Activated CD4-positive, alpha-beta T cell treated with anti-CD3 and anti-CD28 coated beads for 36 hours (primary cell): ENCODE measurements around the gene IFI27L1. TPM values are rescaled to one million over a fixed set of nuclear protein-coding genes. Genes with fewer than 3 reads are reported as not detected.

ENCODE experiments used
- ATAC-seq: fragments of 200-7000 bp; cut with Tn5 transposase; one replicate; pipeline ENCODE4 v1.10.0; 2021; ENCODE audit warnings: mild to moderate bottlenecking, moderate library complexity
- CTCF ChIA-PET: fragments of 350-600 bp; sonication (Branson Sonifier 250); formaldehyde crosslinking; loops from one replicate; lab custom pipeline; 2021; ENCODE audit warnings: antibody characterized with exemption; lab: Charles Lee
- POLR2A ChIA-PET: fragments of 350-600 bp; sonication (Branson Sonifier 250); formaldehyde crosslinking; loops from one replicate; lab custom pipeline; 2021; ENCODE audit warnings: antibody characterized with exemption, inconsistent platforms; lab: Charles Lee
- DNase-seq: peaks from one replicate; pipeline ENCODE4 v3.0.0-alpha.2; 2020
- H3K27ac Mint-ChIP-seq: one replicate; pipeline ENCODE4 v1.8.0; 2021; ENCODE audit warnings: mixed read lengths
- H3K27me3 Mint-ChIP-seq: one replicate; pipeline ENCODE4 v1.8.0; 2021; ENCODE audit warnings: mixed read lengths
- H3K36me3 Mint-ChIP-seq: one replicate; pipeline ENCODE4 v1.8.0; 2021; ENCODE audit warnings: low read depth, mixed read lengths
- H3K4me1 Mint-ChIP-seq: one replicate; pipeline ENCODE4 v1.8.0; 2021; ENCODE audit warnings: mixed read lengths
- H3K4me3 Mint-ChIP-seq: one replicate; pipeline ENCODE4 v1.8.0; 2021; ENCODE audit warnings: mild to moderate bottlenecking, moderate library complexity, mixed read lengths
- H3K9me3 Mint-ChIP-seq: one replicate; pipeline ENCODE4 v1.8.0; 2021; ENCODE audit warnings: low read depth, mixed read lengths
- intact Hi-C, 2 experiments: fragments of 100-400 bp; cut with DNase I in 1 of 2; cut with micrococcal nuclease in 1 of 2; formaldehyde crosslinking; loops; one replicate each; pipeline versions ENCODE4 v1.14.2 to v1.15.1; 2022 to 2024; cut with DNase I, micrococcal nuclease
- total RNA-seq, 2 experiments: library from RNA; stranded (reverse); gene quantifications; one replicate each; pipeline ENCODE4 v1.2.3, GENCODE V29; 2021

Gene IFI27L1, protein sequence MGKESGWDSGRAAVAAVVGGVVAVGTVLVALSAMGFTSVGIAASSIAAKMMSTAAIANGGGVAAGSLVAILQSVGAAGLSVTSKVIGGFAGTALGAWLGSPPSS
- total RNA-seq: 10 to 100 TPM; 22.3 to 27.1 TPM

- H3K27ac Mint-ChIP-seq: peak within 1 kb of the TSS; percentile 100
- H3K9me3 Mint-ChIP-seq: no peaks in the 10 kb centered on the region
- peaks cover 47% of the 10 kb centered on the region for H3K4me1 Mint-ChIP-seq
- DNase-seq: peak; percentile 98
- ATAC-seq: peak; percentile 97
- intact Hi-C loops: loop anchor here (1.0 to 5.0 kb wide), 9 partner anchors 48 to 1451 kb away; partner anchors contain the start of genes IFI27L2 (in 2 of the 2), OTUB2 (in 2 of the 2), PPP4R4 (in 2 of the 2) and BTBD7 (in 1 of the 2)
- peak within 1 kb of the TSS; percentile 99 for H3K4me3 Mint-ChIP-seq
- ChIA-PET POLR2A (interaction anchor here (0.6 to 1.6 kb wide), 9 partner anchors 11 to 1456 kb away, joined by 3 to 6 read pairs (median 3); partner anchors contain the start of gene IFI27L2), CTCF (interaction anchor here (0.6 to 4.6 kb wide), 11 partner anchors 9 to 142 kb away, joined by 3 to 24 read pairs (median 5); no protein-coding TSS in a partner anchor)
- H3K36me3 Mint-ChIP-seq: peaks cover 48% of the 10 kb centered on the region
- H3K27me3 Mint-ChIP-seq: no peaks in the 10 kb centered on the region
Observed at GRCh38 chr14:94080621-94081385, at the start of gene IFI27L1, which contains the start of gene DDX24. Gene IFI27L1 (plus strand): TSS chr14:94081310. CDS start chr14:94096938, 15,628 bp downstream. Gene DDX24 (minus strand): TSS chr14:94081202. CDS start chr14:94079742, 1,460 bp downstream.

- ChIA-PET POLR2A (no interaction called here), CTCF (interaction anchor here (0.6 to 6.3 kb wide), 6 partner anchors 11 to 105 kb away, joined by 3 to 69 read pairs (median 4); partner anchors contain the start of genes DDX24 and IFI27L1)
- Mint-ChIP-seq H3K4me3 (no peak overlapping the region), H3K9me3 (no peaks in the 10 kb centered on the region), H3K27ac (no peak overlapping the region), H3K27me3 (no peaks in the 10 kb centered on the region), H3K36me3 (no peaks in the 10 kb centered on the region), H3K4me1 (peaks cover 12% of the 10 kb centered on the region)
- no peak for ATAC-seq
- intact Hi-C loops: no loop called here
- DNase-seq: no peak
Observed at GRCh38 chr14:94031883-94032279, 49.2 kb upstream of the IFI27L1 start.

- intact Hi-C loops: loop anchor here in 1 of 2 experiments (5.0 kb wide), 1 partner anchor 452 kb away; no protein-coding TSS in a partner anchor
- Mint-ChIP-seq H3K27ac (no peak overlapping the region), H3K27me3 (no peaks in the 10 kb centered on the region), H3K36me3 (no peaks in the 10 kb centered on the region), H3K9me3 (no peaks in the 10 kb centered on the region), H3K4me1 (peaks cover 3% of the 10 kb centered on the region), H3K4me3 (no peak overlapping the region)
- ChIA-PET POLR2A (interaction anchor here (0.6 kb wide), 1 partner anchor 102 kb away, joined by 3 read pairs; no protein-coding TSS in a partner anchor), CTCF (interaction anchor here (0.6 to 6.3 kb wide), 17 partner anchors 9 to 327 kb away, joined by 3 to 69 read pairs (median 6); partner anchors contain the start of genes CCDC197, IFI27L2 and OTUB2)
- no peak for DNase-seq
- ATAC-seq: no peak
Observed at GRCh38 chr14:94034886-94035285, 46.2 kb upstream of the IFI27L1 start.

- ChIA-PET POLR2A (interaction anchor here (1.1 kb wide), 1 partner anchor 100 kb away, joined by 9 read pairs; no protein-coding TSS in a partner anchor), CTCF (interaction anchor here (0.6 to 6.3 kb wide), 41 partner anchors 9 to 524 kb away, joined by 3 to 69 read pairs (median 5); partner anchors contain the start of genes CCDC197, OTUB2 and SERPINA4)
- H3K4me3 Mint-ChIP-seq: no peak overlapping the region
- no peaks in the 10 kb centered on the region for H3K27me3 Mint-ChIP-seq
- DNase-seq (peak; percentile 89), ATAC-seq (peak; percentile 100)
- H3K27ac Mint-ChIP-seq: no peak overlapping the region
- H3K36me3 Mint-ChIP-seq: no peaks in the 10 kb centered on the region
- peaks cover 3% of the 10 kb centered on the region for H3K4me1 Mint-ChIP-seq
- intact Hi-C loops: loop anchor here (1.0 to 5.0 kb wide), 5 partner anchors 93 to 451 kb away; partner anchors contain the start of gene IFI27L2 (in 1 of the 2)
- H3K9me3 Mint-ChIP-seq: no peaks in the 10 kb centered on the region
Observed at GRCh38 chr14:94036313-94037167, 44.6 kb upstream of the IFI27L1 start.

- Mint-ChIP-seq H3K27ac (no peak overlapping the region), H3K9me3 (no peaks in the 10 kb centered on the region), H3K4me3 (no peak overlapping the region), H3K4me1 (peaks cover 3% of the 10 kb centered on the region), H3K36me3 (no peaks in the 10 kb centered on the region), H3K27me3 (no peaks in the 10 kb centered on the region)
- no peak for DNase-seq
- ChIA-PET CTCF (interaction anchor here (0.9 to 6.3 kb wide), 10 partner anchors 10 to 144 kb away, joined by 3 to 69 read pairs (median 14); no protein-coding TSS in a partner anchor), POLR2A (no interaction called here)
- ATAC-seq: no peak
- intact Hi-C loops: loop anchor here in 1 of 2 experiments (5.0 kb wide), 1 partner anchor 449 kb away; no protein-coding TSS in a partner anchor
Observed at GRCh38 chr14:94037954-94038353, 43.2 kb upstream of the IFI27L1 start.

DNA sequence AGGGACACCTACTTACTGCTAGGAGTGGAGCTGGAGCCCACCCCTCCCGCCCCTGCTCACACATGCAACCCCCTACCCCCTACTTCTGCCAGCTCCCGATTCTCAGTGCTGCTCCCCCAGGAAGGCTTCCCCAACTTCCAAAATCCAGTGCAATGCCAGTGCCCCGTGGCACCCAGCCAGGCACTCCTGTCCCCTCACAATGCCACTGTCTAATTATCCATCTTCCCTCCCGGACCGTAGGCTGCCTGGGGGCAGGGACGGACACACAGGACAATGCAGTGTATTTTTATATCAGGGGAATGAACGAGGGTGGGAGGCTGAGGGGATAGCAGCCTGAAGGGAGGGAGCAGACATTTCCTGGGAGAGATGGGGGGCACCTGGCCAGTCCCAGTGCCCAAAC is 42.6 kb upstream of the IFI27L1 start:
- Mint-ChIP-seq H3K27ac (no peak overlapping the region), H3K9me3 (no peaks in the 10 kb centered on the region), H3K4me1 (peaks cover 3% of the 10 kb centered on the region), H3K4me3 (no peak overlapping the region), H3K27me3 (no peaks in the 10 kb centered on the region), H3K36me3 (no peaks in the 10 kb centered on the region)
- DNase-seq (no peak), ATAC-seq (no peak)
- ChIA-PET POLR2A (no interaction called here), CTCF (interaction anchor here (0.9 to 4.1 kb wide), 5 partner anchors 10 to 144 kb away, joined by 3 to 23 read pairs (median 12); no protein-coding TSS in a partner anchor)
- intact Hi-C loops: loop anchor here in 1 of 2 experiments (5.0 kb wide), 1 partner anchor 449 kb away; no protein-coding TSS in a partner anchor

DNA sequence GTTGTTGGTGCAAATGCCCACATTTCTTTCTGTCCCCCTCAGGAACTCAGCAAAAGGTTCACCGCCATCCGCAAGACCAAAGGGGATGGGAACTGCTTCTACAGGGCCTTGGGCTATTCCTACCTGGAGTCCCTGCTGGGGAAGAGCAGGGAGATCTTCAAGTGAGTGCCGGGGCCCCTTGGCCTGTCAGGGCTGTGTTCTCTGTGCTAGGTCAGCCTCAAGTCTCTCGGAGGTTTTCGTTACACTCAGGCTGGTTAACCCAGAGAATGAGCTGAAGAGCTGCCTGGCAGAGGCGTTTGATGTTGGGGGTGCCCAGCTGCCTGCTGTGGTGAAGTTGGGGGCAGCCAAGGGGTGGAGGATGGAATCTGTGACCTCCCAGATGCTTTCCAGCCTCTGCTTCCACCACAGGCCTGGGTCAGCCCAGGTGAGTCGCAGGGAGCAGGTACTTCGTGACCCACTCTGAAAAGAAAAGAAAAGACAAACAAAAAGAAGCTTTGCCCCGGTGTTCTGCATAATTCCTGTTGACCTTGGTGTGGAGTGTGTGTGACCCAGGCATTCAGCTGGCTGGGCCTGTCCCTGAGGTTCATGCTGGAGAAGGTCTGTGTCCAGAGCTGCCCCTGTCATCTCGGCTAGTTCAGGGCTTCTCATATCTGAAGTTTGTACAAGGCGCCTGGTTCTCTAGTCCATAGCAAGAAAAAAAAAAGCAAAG is 42.0 kb upstream of the IFI27L1 start:
- peaks cover 3% of the 10 kb centered on the region for H3K4me1 Mint-ChIP-seq
- DNase-seq: no peak
- intact Hi-C loops: loop anchor here in 1 of 2 experiments (5.0 kb wide), 1 partner anchor 448 kb away; no protein-coding TSS in a partner anchor
- H3K9me3 Mint-ChIP-seq: no peaks in the 10 kb centered on the region
- H3K4me3 Mint-ChIP-seq: no peak overlapping the region
- ATAC-seq: no peak
- ChIA-PET POLR2A (no interaction called here), CTCF (interaction anchor here (1.8 to 2.8 kb wide), 2 partner anchors 13 to 98 kb away, joined by 6 to 23 read pairs; no protein-coding TSS in a partner anchor)
- H3K27me3 Mint-ChIP-seq: no peaks in the 10 kb centered on the region
- no peaks in the 10 kb centered on the region for H3K36me3 Mint-ChIP-seq
- H3K27ac Mint-ChIP-seq: no peak overlapping the region

- DNase-seq (no peak), ATAC-seq (no peak)
- H3K27ac Mint-ChIP-seq: no peak overlapping the region
- H3K4me3 Mint-ChIP-seq: no peak overlapping the region
- H3K4me1 Mint-ChIP-seq: peaks cover 3% of the 10 kb centered on the region
- no peaks in the 10 kb centered on the region for H3K36me3 Mint-ChIP-seq
- no peaks in the 10 kb centered on the region for H3K9me3 Mint-ChIP-seq
- CTCF ChIA-PET: no interaction called here
- no peaks in the 10 kb centered on the region for H3K27me3 Mint-ChIP-seq
- POLR2A ChIA-PET: no interaction called here
- intact Hi-C loops: no loop called here
Observed at GRCh38 chr14:94040247-94040646, 40.9 kb upstream of the IFI27L1 start.

GRCh38 chr14:94040796-94041195 is 40.3 kb upstream of the IFI27L1 start:
- H3K9me3 Mint-ChIP-seq: no peaks in the 10 kb centered on the region
- no peak overlapping the region for H3K27ac Mint-ChIP-seq
- H3K36me3 Mint-ChIP-seq: peaks cover 5% of the 10 kb centered on the region
- H3K4me1 Mint-ChIP-seq: peaks cover 3% of the 10 kb centered on the region
- DNase-seq (no peak), ATAC-seq (no peak)
- POLR2A ChIA-PET: no interaction called here
- intact Hi-C loops: no loop called here
- H3K27me3 Mint-ChIP-seq: no peaks in the 10 kb centered on the region
- no peak overlapping the region for H3K4me3 Mint-ChIP-seq
- CTCF ChIA-PET: no interaction called here
